NCI-H526 treated with DMSO at 0.1 percent for 48 hours (cell line): ENCODE results near the gene DPP9.

Experiments
- DNase-seq: peaks from one replicate; lab custom pipeline; 2025; lab: John Stamatoyannopoulos, UW

The DPP9 gene

GRCh38 chr19:4709440-4710280 is 14.0 kb downstream of the DPP9 start:
- DNase-seq: no peak

GRCh38 chr19:4707956-4708650 is 15.5 kb downstream of the DPP9 start:
- no peak for DNase-seq

GRCh38 chr19:4707322-4707721 is 16.3 kb downstream of the DPP9 start:
- DNase-seq: no peak

GRCh38 chr19:4705413-4706131 is 18.1 kb downstream of the DPP9 start:
- DNase-seq: no peak

- DNase-seq: no peak
Measured at GRCh38 chr19:4704317-4704673, 19.3 kb downstream of the DPP9 start.

- no peak for DNase-seq
Measured at GRCh38 chr19:4703671-4704316, 19.8 kb downstream of the DPP9 start.

DNA sequence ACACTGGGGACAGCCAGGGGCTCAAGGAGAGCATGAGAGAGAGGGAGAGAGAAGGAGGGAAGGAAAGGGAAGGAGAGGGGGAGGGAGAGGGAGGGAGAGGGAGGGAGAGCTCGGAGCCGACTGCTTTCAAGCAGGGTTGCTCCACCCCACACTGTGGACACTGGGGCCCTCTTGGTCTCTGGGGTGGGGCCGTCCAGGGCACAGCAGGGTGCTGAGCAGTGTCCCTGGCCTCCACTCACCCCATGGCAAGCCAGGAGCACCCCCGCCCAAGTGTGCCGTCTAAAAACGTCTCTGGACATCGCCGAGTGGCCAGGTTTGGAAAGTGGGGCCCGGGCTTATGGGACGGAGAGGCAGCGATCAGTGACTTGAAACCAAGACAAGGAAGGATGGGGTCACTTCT is 20.9 kb downstream of the DPP9 start:
- DNase-seq: no peak

DNA sequence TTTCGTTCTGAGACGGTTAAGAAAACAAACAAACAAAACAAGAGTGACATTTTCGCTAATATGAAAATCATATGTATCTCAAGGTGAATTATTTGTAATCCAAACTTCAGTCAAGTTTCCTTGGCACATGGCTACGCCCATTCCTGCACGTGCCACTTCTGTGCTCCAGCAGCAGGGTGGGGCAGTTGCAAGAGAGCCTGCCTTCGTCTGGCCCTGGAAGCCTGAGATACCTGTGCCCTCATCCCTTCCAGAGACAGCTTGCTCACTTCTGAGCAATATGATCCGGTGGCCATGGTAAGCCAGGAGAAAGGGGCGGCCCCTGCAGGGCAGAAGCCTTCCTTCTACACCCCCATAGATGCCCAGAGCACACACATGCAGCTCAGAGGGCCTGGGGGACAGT is 22.1 kb downstream of the DPP9 start:
- DNase-seq: no peak

DNA sequence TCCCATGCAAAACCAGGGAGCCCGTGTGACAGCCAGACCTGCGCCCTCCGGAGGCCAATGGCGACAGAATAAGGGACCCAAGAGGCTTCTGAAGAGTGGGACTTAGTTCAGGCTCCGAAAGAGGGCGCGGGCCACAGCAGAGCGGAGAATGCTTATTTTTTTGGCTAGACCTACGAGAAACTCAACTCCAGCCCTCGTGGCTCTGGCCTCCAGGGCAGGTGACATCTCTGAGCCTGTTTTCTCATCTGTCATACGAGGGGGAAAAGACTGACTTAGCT is 23.0 kb downstream of the DPP9 start:
- no peak for DNase-seq

GRCh38 chr19:4699826-4700692 is 23.6 kb downstream of the DPP9 start:
- DNase-seq: no peak

GRCh38 chr19:4697304-4697703 is 26.3 kb downstream of the DPP9 start:
- no peak for DNase-seq

DNA sequence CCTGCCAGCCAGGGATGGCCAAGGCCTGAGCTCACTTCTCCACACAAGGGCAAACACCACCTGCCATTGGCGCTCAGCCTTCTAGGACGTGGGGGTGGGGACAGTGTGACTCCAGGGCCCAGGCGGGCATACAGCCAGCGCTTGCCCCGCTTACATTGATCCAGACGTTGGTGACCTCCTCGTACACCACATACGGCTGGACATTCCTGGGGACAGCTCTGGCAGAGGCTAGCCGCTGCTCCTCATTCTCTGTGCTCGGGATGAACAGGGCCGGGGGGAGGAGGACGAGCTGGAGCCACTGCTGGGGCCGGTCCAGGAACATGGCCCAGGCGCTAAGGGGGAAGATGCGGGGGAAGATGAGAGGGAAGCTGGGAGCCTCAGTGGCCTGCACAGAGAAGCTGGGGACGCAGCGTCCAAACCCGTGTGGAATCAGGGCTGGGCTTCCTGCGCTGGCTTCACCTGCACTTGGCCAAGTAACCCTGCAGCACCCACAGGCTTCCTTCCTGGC is 28.4 kb downstream of the DPP9 start:
- DNase-seq: no peak

DNA sequence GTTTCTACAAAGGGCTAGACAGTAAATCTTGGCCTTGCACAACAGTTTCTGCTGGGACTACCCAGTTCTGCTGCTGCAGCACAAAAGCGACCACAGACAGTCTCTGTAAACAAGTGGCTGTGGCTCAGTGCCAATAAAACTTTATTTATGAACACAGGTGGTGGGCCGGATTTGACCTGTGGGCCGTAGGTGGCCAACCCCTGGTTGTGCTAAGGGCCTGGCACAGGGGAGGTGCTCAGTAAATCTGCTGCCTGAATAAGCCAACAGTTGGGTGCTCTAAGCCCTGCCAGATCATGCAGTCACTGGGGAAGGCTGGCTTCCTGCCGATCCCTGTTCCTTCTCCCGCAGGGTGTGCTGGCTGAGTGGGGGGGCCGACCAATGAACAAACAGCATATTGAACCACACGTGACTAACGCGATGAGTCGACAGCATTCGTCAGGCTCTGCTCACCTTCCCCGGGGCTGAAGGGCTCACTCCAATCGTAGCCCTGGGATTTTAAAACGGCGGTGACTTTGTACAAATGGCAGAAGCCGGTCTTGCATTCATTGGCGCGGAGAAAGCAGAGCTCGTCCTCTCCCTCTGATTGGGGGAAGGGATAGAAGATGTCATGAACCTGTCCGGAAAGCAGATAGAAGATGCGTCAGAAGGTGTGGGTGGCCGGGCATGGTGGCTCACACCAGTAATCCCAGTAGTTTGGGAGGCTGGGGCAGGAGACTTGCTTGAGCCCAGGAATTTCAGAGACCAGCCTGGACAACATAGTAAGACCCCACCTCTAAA is 29.2 kb downstream of the DPP9 start:
- no peak for DNase-seq

DNA sequence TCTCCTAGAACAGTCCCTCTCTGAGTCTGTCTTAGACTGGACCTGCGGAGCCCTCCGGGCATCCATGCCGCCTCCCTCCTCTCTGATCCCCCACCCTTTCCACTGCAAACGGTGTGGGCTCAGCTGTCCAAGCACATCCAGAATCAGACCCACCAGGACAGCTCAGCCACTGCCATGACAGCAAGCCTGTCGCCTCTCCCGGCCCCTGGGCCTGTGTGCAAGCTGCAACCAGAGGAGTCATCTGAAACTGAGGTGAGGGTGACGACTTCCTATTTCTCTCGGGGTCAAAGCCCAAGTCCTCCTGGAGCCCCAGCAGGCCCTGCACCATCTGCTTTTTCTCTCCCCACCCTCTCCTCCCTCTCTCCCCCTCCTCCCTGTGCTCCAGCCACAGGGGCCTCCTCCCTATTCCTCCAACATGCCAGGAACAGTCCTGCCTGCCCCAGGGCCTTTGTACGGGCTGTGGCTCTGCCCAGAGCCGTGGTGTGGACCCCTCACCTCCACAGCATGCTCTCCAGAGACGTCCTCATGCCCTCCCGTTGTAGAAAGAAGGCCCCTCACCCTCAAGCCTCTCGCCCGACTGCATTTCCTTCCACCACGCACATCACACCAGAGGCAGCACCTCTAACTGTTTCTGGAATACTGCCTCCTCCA is 30.0 kb downstream of the DPP9 start:
- no peak for DNase-seq

DNA sequence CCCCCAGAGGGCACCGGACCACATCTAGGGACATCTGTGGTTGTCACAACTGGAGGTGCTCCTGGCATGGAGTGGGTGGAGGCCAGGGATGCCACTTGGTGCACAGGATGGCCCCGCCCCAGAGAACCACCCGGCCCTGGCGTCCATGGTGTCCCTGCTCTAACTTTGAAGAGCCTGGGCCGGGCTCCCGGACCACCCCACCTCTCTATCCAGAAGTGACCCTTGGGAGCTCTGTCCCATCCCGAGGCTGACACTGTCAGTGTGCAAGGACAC is 30.6 kb downstream of the DPP9 start:
- no peak for DNase-seq

DNA sequence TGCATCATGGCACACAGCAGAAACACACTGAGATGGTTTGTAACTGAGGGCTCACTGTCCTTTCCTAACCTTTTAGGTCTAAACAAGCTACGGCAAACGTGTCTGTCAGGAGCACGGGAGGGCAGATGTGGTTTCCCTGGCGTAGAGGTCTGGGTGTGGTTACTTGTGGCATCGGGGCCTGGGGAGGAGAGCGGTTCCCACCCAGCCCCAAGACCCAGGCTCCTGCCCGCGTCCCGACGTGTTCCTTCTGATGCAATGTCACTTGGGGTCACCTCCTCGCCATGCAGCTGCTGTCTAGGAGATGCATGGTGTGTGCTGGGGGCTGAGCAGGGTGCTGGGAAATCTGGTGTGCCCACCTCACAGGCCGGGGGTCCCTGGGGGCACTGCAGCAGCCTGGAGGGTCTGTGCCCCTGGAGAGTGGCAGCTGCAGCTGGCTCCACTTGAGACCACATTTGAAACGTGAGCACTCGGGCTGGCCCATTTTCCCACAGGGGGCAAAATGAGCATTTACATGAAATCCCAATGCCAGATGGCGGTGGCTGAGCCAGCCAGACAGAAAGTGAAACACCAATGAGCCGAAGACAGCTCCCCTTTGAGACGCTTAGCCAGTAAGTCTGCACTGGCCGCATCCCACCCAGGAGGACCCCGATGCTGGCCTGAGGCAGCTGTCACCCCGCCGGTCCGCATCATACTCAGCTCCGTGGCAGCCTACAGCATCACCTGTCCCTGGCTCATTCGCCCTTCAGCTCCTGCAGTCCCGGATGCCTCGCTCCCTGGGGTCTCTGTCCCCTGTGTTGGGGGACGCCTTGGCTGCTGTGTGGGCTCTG is 31.2 kb downstream of the DPP9 start:
- DNase-seq: no peak

- no peak for DNase-seq
Measured at GRCh38 chr19:4691373-4691772, 32.3 kb downstream of the DPP9 start.

DNA sequence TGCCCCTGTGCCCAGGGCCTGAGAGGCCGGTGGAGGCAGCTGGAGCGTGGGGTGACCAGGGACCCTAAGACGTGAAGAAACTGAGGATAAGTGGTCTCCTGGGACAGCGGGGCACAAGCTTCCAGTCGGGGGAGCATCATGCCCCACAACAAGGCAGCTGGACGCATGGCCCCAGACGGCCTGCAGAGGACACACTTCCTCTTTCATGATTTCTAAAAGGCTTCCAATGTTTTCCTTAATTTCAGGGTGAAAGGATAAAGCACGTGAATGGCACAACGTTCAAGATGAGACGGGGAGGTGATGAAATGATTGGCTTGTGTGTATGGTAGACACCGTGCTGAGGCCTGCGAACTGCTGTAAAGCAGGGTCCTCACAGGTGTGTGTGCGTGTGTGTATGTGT is 33.3 kb downstream of the DPP9 start:
- no peak for DNase-seq

DNA sequence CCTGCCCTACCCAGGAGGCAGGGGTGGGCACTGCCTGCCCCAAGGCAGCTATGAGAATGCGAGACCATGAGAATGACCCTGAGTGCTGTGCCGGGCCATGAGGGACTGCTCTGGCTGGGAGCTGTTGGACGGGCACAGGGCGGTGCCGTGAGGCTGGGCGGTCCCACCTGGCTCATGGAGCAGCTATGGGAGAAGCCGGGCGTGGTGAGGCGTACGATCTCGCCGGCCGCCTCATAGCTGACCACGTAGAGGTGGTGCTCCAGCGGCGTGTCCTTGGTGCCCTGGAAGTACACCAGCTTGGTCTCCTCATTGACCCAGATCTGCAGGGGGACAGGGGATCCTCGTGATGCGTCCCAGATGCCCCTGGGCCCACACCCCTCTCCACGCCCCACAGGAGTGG is 34.2 kb downstream of the DPP9 start:
- no peak for DNase-seq

GRCh38 chr19:4688587-4688986 is 35.1 kb downstream of the DPP9 start:
- DNase-seq: no peak
